GM18502 (cell line): ENCODE results near the gene AATF.

Source experiments
- ATAC-seq: cut with Tn5 transposase; IDR thresholded peaks from one replicate; pipeline ENCODE4 v1.9.1; 2021; ENCODE audit warnings: mild to moderate bottlenecking; ENCODE audit not compliant: unreplicated experiment, poor library complexity

AATF gene

DNA sequence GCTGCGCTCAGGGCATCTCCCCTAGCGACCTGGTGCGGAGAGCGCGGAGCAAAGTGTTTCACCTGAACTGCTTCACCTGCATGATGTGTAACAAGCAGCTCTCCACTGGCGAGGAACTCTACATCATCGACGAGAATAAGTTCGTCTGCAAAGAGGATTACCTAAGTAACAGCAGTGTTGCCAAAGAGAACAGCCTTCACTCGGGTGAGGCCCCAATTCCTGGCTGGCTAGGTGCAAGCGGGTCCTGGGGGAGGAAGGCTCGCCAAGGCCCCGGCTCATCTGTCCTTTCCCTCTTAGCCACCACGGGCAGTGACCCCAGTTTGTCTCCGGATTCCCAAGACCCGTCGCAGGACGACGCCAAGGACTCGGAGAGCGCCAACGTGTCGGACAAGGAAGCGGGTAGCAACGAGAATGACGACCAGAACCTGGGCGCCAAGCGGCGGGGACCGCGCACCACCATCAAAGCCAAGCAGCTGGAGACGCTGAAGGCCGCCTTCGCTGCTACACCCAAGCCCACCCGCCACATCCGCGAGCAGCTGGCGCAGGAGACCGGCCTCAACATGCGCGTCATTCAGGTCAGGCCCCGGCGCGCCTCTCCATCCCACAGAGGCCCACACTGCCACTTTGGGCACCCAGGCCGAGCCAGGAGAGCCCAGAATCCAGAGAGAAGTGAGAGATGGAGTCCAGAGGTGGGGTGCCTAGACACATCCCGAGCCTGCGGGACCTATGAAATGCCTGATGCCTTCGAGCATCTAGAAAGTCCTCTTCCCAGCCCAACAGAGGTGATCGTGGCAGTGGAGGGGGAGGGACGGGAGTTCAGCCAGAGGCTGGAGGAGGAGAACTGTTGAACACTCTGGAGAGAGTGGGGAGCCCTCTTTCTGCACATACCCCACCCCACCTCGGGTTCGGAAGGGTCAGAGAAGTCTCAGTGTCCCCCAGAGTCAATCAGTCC is 8.2 kb upstream of the AATF start:
- ATAC-seq = no peak

DNA sequence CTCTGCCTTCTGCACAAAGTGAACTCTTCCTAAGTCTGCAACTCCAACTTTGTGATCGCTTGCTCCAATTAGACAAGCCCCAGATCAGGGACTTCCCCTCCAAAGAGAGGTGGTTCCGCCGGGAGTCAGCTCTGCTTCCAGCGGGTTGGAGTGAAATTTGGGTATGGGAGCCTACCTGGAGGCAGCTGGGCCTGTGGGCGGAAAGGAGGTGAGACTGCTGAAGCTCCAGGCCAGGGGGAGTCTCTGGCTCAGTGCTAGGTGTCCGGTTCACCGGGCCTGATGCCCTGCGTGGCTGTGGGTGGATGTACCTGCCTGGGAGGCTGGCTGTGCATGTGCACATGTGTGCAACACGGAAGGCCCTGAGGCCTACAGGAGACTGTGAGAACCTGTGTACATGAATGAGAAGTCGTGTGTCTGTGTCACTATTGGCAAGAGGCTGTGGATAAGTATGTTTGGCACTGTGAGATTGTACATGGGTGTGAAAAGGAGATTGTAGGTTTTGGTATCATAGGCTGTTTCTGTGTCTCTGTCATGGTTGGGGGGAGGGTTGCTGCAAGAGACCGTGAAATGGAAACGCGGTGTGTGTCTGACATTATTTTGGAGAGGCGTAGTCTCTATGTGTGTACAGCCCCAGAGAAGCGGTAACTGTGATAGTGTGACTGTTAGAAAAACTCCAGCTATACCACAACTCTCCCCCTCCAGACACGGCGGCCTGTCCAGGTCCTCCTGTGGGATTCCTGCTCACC is 7.3 kb upstream of the AATF start:
- ATAC-seq = no peak

DNA sequence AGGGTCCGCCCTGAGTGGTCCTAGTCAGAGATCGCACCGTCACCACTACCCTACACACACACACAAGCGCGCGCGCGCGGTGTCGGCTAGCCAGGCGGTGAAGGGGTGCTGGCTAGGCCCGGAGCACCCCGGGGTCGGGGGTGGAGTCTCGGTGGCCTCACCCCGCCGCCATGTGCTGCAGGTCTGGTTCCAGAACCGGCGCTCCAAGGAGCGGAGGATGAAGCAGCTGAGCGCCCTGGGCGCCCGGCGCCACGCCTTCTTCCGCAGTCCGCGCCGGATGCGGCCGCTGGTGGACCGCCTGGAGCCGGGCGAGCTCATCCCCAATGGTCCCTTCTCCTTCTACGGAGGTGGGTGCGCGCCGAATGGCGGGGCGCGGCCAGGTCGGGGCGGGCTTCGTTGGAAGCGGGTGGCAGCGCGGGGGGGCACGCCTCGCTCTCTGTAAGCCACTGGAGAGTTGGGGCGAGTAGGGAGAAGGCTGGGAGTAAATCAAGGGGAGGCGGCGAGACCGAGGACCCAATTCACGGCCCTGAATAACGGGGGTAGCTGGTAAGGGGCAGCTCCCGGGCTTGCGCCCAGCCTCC is 6.6 kb upstream of the AATF start:
- ATAC-seq = no peak

DNA sequence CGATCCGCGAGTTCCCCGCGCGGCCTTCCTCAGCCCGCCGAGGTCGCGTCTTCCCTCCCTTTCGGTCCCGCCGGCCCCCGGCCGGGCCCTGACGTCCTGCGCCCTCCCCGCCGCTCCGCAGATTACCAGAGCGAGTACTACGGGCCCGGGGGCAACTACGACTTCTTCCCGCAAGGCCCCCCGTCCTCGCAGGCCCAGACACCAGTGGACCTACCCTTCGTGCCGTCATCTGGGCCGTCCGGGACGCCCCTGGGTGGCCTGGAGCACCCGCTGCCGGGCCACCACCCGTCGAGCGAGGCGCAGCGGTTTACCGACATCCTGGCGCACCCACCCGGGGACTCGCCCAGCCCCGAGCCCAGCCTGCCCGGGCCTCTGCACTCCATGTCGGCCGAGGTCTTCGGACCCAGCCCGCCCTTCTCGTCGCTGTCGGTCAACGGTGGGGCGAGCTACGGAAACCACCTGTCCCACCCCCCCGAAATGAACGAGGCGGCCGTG is 6.1 kb upstream of the AATF start:
- ATAC-seq = no peak

DNA sequence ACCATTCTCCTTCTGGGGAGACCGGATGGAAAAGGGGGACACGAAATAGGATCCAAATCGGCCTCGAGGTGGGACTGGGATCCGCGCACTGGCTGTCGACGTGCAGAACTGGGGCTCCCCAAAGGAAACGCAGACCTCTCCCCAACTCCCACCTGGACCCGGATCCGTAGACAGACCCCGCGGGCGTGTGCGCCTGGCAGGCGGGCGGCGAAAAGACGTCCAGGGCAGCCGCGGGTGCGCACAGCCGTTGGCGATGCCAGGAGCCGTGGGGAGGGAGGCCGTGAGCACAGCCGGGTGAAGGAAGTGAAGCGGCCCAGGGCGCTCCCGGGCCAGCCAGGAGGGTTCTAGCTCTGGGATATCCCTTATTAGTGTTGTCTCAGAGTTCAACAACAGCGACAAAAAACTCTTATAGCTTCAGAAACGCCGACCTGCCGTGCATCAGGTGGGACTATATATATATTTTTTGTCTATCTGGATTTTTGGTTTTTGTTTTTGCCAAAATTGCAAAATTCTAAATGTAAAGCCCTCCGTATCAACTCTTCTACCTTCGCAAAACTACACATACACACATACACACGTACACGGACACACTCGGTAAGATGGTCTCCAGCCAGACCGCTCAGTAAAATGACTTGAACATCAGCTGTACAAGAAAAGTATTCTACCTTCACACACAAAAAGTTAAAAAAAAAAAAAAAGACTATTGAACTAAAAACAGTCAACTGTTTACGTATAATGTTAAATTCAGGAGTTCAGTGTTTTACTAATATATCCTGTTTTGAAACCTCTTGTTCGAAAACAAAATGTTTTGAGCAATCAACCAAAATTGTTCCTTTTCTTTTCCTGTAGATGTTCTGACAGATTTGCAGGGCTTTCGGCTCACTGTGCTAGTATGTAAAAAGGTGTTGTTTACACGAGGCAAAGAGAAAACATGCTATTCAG is 5.2 kb upstream of the AATF start:
- no peak for ATAC-seq

DNA sequence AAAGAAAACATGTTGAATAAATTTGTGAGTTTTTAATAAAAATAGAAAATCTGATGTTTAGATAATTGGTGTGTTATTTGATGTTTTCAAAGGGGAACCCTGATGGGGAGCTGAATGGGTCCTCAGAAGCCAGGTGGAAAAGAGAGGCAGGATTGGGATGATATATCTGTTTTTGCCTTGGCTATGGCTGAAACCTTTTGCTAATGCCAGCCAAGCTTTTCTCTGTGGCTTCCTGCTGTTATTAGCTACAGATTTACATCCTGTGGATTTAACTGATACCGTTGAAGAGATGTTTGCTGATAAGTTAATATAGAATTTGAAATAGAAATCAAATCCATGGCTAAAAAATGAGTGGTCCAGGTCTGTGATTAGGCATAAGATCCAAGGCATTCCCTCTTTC is 4.2 kb upstream of the AATF start:
- no peak for ATAC-seq

DNA sequence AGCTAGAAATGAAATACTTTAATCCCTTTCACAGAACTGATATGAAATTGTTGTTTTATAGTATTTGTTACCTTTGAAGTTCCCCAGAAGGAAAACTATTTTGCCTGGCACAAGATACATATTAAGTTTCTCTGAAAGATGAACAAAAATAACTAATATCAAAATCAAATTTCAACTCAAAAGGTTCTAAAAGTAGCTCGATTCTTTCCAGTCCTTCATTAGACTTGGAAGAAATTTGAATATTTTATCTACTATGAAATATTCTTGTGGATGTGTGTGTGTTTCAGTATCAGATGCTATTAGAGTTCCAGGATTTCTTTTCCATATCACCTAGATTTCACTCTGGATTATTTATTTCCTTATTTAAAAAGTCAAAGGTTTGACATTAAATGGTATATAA is 3.6 kb upstream of the AATF start:
- ATAC-seq = no peak

DNA sequence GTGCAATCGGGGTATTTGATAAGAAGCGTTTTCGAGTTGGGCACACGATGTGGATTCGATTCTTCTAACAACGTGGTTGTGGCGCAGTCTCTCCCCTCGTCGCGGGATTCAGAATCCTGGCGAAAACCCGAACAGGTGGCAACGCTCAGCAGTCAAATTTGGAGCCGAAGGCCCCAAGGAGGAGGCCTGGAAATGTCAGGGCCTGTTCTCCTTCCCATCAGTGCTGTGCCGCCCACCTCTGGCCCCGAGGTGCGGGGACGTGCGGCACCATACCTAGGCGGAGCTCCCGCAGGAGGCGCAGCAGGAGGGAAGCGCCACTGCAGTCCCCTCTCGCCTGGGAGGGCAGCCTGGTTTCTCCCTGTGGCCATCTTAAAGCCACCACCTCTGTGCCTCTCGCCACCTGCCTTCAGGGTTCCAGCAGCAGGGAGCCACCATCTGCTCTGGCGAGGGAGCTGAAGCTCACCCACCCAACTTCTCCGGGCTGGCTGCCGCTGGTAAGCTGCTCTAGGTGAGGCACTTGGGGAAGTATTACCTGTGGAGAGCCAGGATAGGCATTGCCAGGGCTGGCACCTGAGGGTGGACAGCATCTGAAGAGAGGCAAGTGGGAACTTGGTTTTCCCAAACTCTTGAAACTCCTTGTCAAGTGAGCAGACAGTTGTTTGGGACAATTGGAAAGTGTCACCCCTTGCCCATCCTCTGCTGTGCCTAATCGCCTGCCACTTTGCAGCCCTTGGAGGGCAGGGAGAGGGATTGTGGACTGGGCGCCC is 2.6 kb upstream of the AATF start:
- ATAC-seq = no peak

DNA sequence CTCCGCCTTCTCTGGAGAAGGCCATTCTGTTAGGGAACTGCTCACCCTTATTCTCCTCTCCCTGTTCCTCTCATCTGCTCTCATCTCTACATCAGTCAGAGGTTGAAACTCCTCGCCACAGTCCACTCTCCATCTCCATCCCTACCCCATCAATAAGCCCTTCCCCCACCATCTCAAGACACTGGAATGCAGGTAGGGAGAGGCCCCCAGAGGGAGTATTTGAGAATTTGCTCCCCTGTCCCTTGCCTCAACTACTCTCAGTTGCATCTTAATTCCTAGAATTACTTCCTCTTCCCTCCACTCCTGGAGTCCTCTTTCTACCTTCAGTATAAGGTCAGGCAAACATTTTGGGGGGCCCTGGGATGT is 2.0 kb upstream of the AATF start:
- no peak for ATAC-seq

DNA sequence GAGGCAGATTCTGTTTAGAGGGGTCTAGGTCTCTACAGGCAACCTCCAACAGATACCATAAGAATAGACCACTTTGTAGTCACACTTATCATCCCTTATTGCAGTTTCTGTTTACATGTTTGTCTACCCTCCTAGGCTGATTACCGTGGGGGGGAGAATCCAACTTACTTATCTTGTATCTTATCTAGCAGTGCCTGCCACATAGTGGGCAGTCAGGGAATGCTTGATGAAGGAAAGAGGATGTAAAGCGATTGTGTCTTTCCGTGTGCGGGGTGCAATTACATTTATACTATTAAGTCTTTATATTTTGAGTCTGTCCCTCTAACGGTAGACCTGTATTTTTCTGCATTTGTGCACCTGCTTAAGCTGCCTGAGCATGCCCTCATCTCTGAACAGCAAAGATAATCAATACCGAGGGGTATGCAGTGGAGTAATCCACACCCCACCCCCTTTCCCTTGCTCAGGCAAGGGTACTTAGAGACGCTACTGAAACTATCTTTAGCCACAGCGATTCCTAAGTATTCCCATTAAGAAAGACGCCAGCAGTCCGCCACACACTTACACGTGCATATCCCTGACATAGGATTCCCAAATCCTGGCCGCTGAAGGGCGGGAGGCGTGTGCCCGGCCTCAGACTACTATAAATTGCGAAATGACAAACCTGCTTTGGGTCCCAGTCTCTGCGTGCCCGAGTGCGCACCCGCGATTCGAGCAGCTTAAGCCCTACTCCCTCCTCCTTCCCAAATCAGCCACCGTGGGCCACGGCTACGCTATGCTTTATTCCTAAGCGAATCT is 635 bp upstream of the AATF start:
- no peak for ATAC-seq

DNA sequence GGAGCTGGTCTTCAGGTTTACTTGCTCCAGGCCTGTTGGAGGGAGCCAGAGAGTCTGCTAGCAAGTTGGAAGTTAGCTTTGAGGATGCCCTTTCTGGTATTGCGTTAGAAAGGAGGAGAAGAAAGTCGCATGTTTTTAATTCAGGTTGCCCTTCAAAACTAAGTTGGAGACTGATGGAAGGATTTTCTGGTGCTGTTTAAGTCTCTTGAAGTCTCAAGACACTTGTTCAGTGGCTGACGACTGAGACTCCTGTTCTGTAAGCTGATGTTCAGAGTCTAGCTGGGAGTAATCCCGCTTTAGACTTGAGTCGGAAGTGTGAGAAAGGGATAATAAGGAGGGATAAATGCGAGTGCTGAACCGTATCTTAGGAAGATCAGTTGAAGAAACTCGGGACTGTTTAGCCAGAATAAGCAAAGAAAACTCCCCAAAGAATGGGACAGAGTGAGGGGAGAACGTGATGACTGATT is 740 bp downstream of the AATF start:
- ATAC-seq = no peak

DNA sequence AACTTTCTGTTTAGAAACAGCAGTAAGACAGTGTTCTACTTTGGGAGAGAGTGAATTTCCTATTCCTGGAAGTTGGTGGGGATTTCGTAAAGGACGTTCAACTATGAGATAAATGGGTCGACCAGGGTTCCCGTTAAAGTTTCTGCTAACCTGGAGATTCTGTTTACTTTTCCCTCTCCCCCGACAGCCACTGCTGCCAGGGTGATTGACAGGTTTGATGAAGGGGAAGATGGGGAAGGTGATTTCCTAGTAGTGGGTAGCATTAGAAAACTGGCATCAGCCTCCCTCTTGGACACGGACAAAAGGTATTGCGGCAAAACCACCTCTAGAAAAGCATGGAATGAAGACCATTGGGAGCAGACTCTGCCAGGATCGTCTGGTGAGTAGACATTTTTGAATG is 1.3 kb downstream of the AATF start:
- ATAC-seq = no peak

DNA sequence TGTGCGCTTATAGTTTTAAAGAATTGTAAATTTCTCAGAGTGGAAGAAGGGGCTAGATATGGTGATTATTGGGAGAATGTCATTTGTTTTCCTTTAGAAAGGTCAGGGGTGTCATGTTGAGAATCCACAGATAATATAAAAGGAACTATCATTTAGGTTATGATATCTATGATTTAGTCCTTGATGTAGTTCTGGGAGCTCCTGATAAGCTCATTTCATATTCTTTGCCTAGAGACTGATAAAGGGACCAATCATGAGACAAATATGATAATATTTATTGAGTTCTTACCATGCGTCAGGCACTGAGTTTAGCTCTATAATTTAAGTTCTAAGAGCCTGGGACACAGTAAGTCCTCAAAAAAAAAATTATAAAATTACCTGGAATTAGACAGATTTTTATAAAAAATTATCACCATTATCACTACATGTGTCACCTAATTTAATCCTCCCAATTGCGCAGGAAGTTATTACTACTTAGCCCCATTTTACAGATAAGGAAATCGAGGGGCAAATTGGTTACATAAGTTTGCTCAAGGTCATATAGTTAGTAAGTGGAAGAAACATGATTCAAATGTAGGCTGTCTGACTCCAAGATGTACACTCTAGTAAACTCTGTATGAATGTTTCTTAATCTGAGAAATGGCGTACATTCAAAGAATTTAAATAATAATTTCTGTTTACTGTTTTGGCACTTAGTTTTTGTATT is 2.5 kb downstream of the AATF start:
- ATAC-seq = no peak

DNA sequence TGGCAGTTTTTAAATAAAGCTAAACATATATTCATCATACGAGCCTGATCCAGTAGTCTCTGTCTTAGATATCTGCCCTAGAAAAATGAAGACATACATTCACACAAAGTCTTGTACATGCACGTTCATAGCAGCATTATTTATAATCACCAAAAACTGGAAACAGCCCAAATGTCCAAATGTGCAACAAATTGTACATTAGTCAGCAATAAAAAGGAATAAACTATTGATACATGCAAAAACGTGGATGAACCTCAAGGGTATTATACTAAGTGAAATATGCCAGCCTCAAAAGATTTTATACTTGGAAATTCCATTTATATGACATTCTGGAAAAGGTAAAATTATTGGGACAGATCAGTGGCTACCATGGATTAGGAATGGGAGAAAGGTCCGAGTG is 22.8 kb downstream of the AATF start:
- no peak for ATAC-seq

DNA sequence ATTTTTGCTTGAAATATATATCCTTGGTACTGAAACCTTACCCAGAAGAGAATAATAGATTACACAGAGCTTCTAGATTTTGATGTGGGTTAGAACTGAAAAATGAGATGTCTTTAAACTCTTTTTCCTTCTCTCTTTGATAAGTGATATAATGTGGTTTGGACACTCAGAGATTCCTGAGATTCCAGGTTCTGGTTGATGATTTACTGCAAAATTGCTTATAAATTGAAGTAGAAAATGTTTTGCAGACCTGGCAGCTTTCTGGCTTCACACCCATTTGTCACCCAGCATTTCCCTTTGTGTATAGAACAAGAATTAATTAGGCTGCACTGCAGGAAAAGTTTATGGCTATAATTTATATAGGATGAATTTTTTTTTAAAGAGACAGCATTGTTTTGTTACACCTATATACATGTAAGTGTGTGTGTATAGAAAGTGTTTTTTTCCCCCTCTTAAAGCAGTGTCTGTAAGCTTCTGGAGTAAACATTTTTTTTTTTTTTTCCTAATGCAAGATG is 23.5 kb downstream of the AATF start:
- no peak for ATAC-seq

DNA sequence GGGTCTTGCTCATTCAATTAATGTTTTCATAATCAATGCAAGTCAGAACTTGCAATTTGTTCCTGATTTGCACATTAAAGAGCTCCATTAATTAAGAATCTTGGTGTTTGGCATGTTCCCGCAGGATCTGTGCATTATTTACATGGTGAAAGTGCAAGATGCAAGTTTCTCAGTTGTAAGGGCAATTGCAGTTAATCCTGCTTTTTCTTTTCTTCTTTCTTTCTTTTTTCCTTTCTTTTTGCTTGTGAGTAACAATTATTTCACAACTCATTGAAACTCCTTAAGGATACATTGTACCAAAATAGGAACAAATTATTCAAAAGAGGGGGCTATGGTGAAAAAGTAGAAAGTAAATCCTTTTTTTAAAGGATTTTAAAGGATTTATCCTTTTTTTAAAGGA is 24.2 kb downstream of the AATF start:
- no peak for ATAC-seq

DNA sequence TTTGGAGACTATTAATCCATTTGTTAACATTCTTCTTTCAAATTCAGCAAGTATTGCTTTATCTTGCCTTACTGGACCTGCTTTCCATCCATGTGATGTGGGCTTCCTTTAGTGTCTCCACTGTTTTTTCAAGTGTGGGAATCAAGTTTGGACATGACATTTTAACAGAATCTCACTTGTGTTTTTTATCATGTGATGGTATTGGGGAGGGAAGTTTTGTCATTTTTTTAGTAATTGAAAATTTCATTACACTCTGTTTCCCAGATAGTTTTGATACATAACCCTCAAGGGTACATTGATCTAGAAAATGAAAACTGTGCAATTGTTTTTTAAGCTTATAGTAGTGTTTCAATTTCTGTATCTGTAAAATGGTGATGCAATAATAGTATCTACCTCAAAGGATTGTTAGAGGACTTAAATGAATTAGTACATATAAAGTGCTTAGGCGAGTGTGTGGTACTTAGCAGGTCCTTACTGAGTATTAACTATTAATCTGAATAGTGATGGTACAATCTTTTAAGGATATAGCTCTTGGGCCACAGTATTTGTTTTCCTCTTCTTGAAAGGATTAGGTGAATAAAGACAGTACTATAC is 27.3 kb downstream of the AATF start:
- no peak for ATAC-seq
